Measurements from ENCODE around the gene COLGALT1. TPM values are rescaled to one million over a fixed set of nuclear protein-coding genes. Genes with fewer than 3 reads are reported as not detected.
A peak's percentile ranks its signal among the peaks of the same experiment; 100 is the strongest.

Gene COLGALT1
- total and polyA plus RNA-seq, 9 of the 15 experiments (the other 6 are each of a cell fraction or from before 2014, with no cell fraction given), result 4.9 to 119 (median 82.6) TPM

- TF ChIP-seq ETV1 (tag; conservative IDR thresholded peaks at IDR 0.05; ENCODE audit: low read depth), result peak; percentile 27; the same call in 1 of the 2 replicates
- peak; percentile 99 for TF ChIP-seq TFAP4 (CRISPR knock-in tag; IDR thresholded peaks at IDR 0.05; ENCODE audit: borderline replicate concordance)
- TF ChIP-seq ELK3 (CRISPR knock-in tag; IDR thresholded peaks at IDR 0.05), result no peak
- TF ChIP-seq, protein P1, sequence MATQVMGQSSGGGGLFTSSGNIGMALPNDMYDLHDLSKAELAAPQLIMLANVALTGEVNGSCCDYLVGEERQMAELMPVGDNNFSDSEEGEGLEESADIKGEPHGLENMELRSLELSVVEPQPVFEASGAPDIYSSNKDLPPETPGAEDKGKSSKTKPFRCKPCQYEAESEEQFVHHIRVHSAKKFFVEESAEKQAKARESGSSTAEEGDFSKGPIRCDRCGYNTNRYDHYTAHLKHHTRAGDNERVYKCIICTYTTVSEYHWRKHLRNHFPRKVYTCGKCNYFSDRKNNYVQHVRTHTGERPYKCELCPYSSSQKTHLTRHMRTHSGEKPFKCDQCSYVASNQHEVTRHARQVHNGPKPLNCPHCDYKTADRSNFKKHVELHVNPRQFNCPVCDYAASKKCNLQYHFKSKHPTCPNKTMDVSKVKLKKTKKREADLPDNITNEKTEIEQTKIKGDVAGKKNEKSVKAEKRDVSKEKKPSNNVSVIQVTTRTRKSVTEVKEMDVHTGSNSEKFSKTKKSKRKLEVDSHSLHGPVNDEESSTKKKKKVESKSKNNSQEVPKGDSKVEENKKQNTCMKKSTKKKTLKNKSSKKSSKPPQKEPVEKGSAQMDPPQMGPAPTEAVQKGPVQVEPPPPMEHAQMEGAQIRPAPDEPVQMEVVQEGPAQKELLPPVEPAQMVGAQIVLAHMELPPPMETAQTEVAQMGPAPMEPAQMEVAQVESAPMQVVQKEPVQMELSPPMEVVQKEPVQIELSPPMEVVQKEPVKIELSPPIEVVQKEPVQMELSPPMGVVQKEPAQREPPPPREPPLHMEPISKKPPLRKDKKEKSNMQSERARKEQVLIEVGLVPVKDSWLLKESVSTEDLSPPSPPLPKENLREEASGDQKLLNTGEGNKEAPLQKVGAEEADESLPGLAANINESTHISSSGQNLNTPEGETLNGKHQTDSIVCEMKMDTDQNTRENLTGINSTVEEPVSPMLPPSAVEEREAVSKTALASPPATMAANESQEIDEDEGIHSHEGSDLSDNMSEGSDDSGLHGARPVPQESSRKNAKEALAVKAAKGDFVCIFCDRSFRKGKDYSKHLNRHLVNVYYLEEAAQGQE (IDR thresholded peaks at IDR 0.05; ENCODE audit: borderline replicate concordance), result peak; percentile 99
- TF ChIP-seq, protein P1 (CRISPR knock-in tag; IDR thresholded peaks at IDR 0.05; ENCODE audit: low read depth), result peak; percentile 97
- 0 out of 2 replicates have a peak, but pooled peaks have one; percentile 16 for TF ChIP-seq EGR1 (conservative IDR thresholded peaks at IDR 0.05)
- TF ChIP-seq TOE1 (IDR thresholded peaks at IDR 0.05; ENCODE audit: borderline replicate concordance), result peak; percentile 38; the same call in 1 of the 2 replicates
- no peak for TF ChIP-seq TOE1 (CRISPR knock-in tag; IDR thresholded peaks at IDR 0.05; ENCODE audit: borderline replicate concordance, low read depth)
- no peak for TF ChIP-seq ZBTB17 (CRISPR knock-in tag; IDR thresholded peaks at IDR 0.05)
- TF ChIP-seq TAF1 (IDR thresholded peaks at IDR 0.05; ENCODE audit: control insufficient read depth, extremely low read depth, insufficient read depth, low read length, severe bottlenecking), result no peak
- no peak for TF ChIP-seq ZNF3 (CRISPR knock-in tag; IDR thresholded peaks at IDR 0.05)
- peak in 1 of 2 experiments; percentile 34; a peak in 1 of 4 replicates for TF ChIP-seq SRF (CRISPR knock-in tag; IDR thresholded peaks at IDR 0.05)
- TF ChIP-seq ZFX (CRISPR knock-in tag; IDR thresholded peaks at IDR 0.05), result peak; percentile 55
- peak; percentile 44 to 63 for TF ChIP-seq RAD21 (CRISPR knock-in tag; conservative IDR thresholded peaks at IDR 0.05 in 1 of 2, IDR thresholded peaks at IDR 0.05 in 1 of 2)
- TF ChIP-seq ZNF146 (CRISPR knock-in tag; IDR thresholded peaks at IDR 0.05; ENCODE audit: unreplicated experiment), result no peak
These were observed 16.0 kb upstream of the COLGALT1 start (continued) for GRCh38 chr19:17539238-17540117.

Measured in K562 (cell line).